Measurements from ENCODE around the gene UBE2E3. TPM values are rescaled to one million over a fixed set of nuclear protein-coding genes. Genes with fewer than 3 reads are reported as not detected.

Gene UBE2E3
- total RNA-seq, 6 experiments from 2014 or later, result 21.0 to 45.5 (median 31.0) TPM

DNA sequence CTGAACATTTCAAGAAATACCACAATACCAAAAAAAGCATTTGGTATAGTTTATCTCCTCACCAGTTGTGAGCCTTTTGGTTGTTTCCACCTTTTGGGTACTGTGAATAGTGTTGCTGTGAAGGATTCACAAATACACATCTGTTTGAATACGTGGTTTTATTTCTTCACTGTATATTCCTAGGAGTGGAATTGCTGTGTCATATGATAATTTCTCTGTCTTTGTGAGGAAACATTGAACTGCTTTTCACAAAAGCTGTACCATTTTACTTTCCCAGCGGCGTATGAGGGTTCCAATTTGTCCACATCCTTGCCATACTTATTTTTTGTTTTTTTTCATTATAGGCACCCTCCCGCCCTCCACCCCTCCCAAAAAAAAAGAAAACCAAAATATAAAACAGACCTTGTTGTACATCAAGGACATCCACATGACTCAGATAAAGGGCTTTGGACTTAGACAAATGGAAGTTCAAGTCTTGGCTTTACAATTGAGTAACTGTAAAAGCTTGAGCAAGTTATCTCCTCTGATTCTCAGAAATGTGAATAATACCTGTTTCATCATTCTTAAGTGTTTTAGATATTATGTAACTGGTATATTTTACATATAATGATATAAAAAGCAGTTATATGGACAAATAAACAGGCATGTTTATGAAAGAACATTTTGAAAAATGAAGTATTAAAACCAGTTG, 19.0 kb downstream of the UBE2E3 start:
- no peak for TF ChIP-seq POLR2A (IDR thresholded peaks at IDR 0.05)
- TF ChIP-seq, protein P1, sequence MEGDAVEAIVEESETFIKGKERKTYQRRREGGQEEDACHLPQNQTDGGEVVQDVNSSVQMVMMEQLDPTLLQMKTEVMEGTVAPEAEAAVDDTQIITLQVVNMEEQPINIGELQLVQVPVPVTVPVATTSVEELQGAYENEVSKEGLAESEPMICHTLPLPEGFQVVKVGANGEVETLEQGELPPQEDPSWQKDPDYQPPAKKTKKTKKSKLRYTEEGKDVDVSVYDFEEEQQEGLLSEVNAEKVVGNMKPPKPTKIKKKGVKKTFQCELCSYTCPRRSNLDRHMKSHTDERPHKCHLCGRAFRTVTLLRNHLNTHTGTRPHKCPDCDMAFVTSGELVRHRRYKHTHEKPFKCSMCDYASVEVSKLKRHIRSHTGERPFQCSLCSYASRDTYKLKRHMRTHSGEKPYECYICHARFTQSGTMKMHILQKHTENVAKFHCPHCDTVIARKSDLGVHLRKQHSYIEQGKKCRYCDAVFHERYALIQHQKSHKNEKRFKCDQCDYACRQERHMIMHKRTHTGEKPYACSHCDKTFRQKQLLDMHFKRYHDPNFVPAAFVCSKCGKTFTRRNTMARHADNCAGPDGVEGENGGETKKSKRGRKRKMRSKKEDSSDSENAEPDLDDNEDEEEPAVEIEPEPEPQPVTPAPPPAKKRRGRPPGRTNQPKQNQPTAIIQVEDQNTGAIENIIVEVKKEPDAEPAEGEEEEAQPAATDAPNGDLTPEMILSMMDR (IDR thresholded peaks at IDR 0.05), result no peak
- Histone ChIP-seq H3K36me3 (no peaks in the 10 kb centered on the region), H3K27me3 (no peaks in the 10 kb centered on the region), H3K4me1 (peaks cover 0 to 3% (median 0%) of the 10 kb centered on the region in 4 donors), H3K27ac (no peak overlapping the region), H3K4me3 (no peak overlapping the region), H3K9me3 (no peaks in the 10 kb centered on the region)
- whole genome bisulfite sequencing (ENCODE audit: insufficient coverage, low coverage, low lambda C conversion rate, missing lambda C conversion rate), result 96% methylated on average over 4 of the region's 4 CpGs
- intact Hi-C loops (cut with DNase I), result no loop called here
- ATAC-seq (no peak), DNase-seq (no peak)

DNA sequence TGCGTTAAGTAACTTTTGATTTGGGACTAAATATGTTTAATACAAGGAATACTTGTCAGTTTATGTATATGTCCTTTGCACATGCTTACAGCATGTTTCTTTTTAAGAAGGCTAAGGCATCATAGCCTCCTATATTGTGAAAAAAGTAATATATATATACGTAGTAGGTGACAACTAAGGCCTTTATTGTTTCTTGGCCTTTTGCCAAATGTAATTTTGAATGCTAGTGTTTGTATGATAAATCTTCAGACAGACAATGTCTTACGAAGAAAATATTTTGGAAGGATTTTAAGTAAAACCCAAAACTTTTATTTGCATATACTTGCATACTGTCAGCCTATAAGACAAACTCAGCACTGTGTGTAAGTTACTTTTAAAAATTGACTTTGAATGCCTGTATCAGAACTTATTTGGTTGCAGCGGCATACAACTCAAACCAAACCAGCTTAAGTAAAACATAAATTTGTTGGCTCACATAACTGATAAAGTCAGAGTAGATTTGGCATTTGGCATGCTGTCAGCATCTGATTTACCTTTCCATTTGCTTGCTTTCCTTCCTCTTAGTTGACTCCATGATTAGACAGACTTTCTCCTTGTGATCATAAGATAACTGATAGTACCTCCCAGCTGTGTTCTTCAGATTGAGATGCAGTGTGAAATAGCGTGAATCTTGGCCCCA, 24.4 kb downstream of the UBE2E3 start:
- Histone ChIP-seq H3K27me3 (no peaks in the 10 kb centered on the region), H3K36me3 (no peaks in the 10 kb centered on the region), H3K4me1 (peaks cover 0 to 22% (median 0%) of the 10 kb centered on the region in 4 donors), H3K27ac (no peak overlapping the region), H3K4me3 (no peak overlapping the region), H3K9me3 (no peaks in the 10 kb centered on the region)
- intact Hi-C loops (cut with DNase I), result no loop called here
- ATAC-seq (no peak), DNase-seq (no peak)
- 93% methylated on average over 5 of the region's 5 CpGs for WGBS (ENCODE audit: insufficient coverage, low coverage, low lambda C conversion rate, missing lambda C conversion rate)
- TF ChIP-seq, protein P1 (IDR thresholded peaks at IDR 0.05), result no peak
- TF ChIP-seq POLR2A (IDR thresholded peaks at IDR 0.05), result no peak

DNA sequence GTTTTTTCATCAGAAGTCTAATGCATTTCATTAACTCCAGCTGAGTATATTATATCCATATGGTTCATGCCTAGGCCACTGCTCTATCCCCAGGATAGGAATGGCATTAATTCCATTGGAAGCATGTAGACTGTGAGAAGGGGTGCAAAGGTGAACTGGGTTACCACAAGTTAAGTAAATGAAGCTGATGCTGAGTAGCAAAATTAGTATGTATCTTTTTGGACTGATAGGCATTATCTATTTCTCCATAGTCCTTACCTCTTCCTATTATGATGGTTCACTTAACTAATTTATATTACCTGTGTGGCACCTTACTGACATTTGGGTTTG, 24.9 kb downstream of the UBE2E3 start:
- no peaks in the 10 kb centered on the region for H3K27me3 ChIP-seq
- no peaks in the 10 kb centered on the region for H3K36me3 ChIP-seq
- no peak overlapping the region for H3K27ac ChIP-seq
- H3K4me1 ChIP-seq, result peaks cover 0 to 22% (median 0%) of the 10 kb centered on the region in 4 donors
- H3K9me3 ChIP-seq, result no peaks in the 10 kb centered on the region
- TF ChIP-seq, protein P1 (IDR thresholded peaks at IDR 0.05), result no peak
- DNase-seq, result no peak
- peak; percentile 27 to 50 (median 44) for ATAC-seq
- H3K4me3 ChIP-seq, result no peak overlapping the region
- intact Hi-C loops (cut with DNase I), result no loop called here

DNA sequence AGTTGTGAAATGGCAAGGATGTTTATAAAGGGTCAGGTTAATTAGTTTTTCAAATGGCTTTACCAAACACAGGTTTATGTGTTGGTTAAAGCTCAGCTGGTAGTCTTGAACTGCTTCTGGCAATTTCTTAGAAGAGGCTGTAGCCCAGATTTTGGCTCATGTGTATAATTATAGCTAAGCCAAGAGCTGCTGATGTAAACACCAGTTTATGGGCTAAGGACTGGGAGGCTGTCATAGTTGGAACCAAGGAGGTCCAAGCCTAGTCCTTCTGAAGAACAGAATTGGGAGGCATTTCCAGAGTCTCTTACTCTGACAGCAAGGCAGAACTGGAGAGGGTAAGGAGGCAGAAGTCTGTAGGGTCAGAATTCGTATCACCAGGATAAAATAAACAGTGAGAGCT, 25.4 kb downstream of the UBE2E3 start:
- Histone ChIP-seq H3K27me3 (no peaks in the 10 kb centered on the region), H3K9me3 (no peaks in the 10 kb centered on the region), H3K4me3 (no peak overlapping the region), H3K4me1 (peaks cover 0 to 22% (median 0%) of the 10 kb centered on the region in 4 donors), H3K27ac (no peak overlapping the region), H3K36me3 (no peaks in the 10 kb centered on the region)
- 40% methylated on average over 1 of the region's 1 CpG for whole genome bisulfite sequencing (ENCODE audit: insufficient coverage, low coverage, low lambda C conversion rate, missing lambda C conversion rate)
- DNase-seq (no peak), ATAC-seq (peak in 2 of 4 donors; percentile 9 to 23)
- TF ChIP-seq POLR2A (IDR thresholded peaks at IDR 0.05), result no peak
- TF ChIP-seq, protein P1 (IDR thresholded peaks at IDR 0.05), result no peak
- intact Hi-C loops (cut with DNase I), result no loop called here
